ENCODE measurements around the gene HSPB1. TPM values are rescaled to one million over a fixed set of nuclear protein-coding genes. Genes with fewer than 3 reads are reported as not detected.
A peak's percentile ranks its signal among the peaks of the same experiment; 100 is the strongest.

Gene HSPB1
- total and polyA plus RNA-seq, 2 of the 13 experiments (the other 11 are each of a cell fraction or from before 2014, with no cell fraction given), result 21.0 to 38.6 TPM

GRCh38 chr7:76291351-76292212, 10.9 kb upstream of the HSPB1 start (continued):
- TF ChIP-seq SRY (CRISPR knock-in tag; IDR thresholded peaks at IDR 0.05) (no peak), ZNF619 (CRISPR knock-in tag; IDR thresholded peaks at IDR 0.05) (no peak), ZBTB21 (CRISPR knock-in tag; IDR thresholded peaks at IDR 0.05) (no peak), ZNF746 (CRISPR knock-in tag; IDR thresholded peaks at IDR 0.05) (0 out of 2 replicates have a peak, but pooled peaks have one; percentile 46), CBX2 (IDR thresholded peaks at IDR 0.05; ENCODE audit: low read depth, low read length) (no peak), CBX2 (CRISPR knock-in tag; IDR thresholded peaks at IDR 0.05; ENCODE audit: low read depth) (no peak), KDM2A (CRISPR knock-in tag; IDR thresholded peaks at IDR 0.05; ENCODE audit: borderline replicate concordance, low read depth) (peak; percentile 75), CEBPG (CRISPR knock-in tag; IDR thresholded peaks at IDR 0.05) (peak; percentile 41; the same call in 1 of the 2 replicates), NFYC (CRISPR knock-in tag; IDR thresholded peaks at IDR 0.05) (peak; percentile 25; the same call in 1 of the 2 replicates), ZBTB39 (CRISPR knock-in tag; IDR thresholded peaks at IDR 0.05) (no peak), TCF12 (IDR thresholded peaks at IDR 0.05) (no peak), TCF12 (CRISPR knock-in tag; IDR thresholded peaks at IDR 0.05) (no peak), ZNF549 (CRISPR knock-in tag; IDR thresholded peaks at IDR 0.05) (no peak), BCL3 (CRISPR knock-in tag; IDR thresholded peaks at IDR 0.05) (no peak), FIP1L1 (IDR thresholded peaks at IDR 0.05; ENCODE audit: borderline replicate concordance, insufficient read depth, low read depth, low read length) (no peak), ZNF143 (CRISPR knock-in tag; IDR thresholded peaks at IDR 0.05) (no peak), TCF7 (IDR thresholded peaks at IDR 0.05; ENCODE audit: low read depth) (no peak), ETS1 (CRISPR knock-in tag; IDR thresholded peaks at IDR 0.05) (no peak), ZNF124 (CRISPR knock-in tag; IDR thresholded peaks at IDR 0.05) (no peak), HNRNPUL1 (IDR thresholded peaks at IDR 0.05; ENCODE audit: low read depth, low read length) (no peak), ZFP90 (CRISPR knock-in tag; IDR thresholded peaks at IDR 0.05; ENCODE audit: borderline replicate concordance) (no peak), IKZF5 (CRISPR knock-in tag; IDR thresholded peaks at IDR 0.05) (peak; percentile 91), MZF1 (CRISPR knock-in tag; IDR thresholded peaks at IDR 0.05; ENCODE audit: borderline replicate concordance) (no peak)

All from HepG2 (cell line).